Stimulated activated CD8-positive, alpha-beta memory T cell treated with anti-CD3 and anti-CD28 coated beads, Interleukin-12 subunit alpha, Interleukin-12 subunit beta, amount 100 ng/mL, for 24 hours (primary cell): Measurements from ENCODE around the gene POLE3.
"Not testable (repeated sequence)": the region's sequence is repeated elsewhere in the genome, so short reads cannot be mapped to it uniquely, and the experiment has no call there.

ENCODE experiments used
- DNase-seq: peaks from one replicate; pipeline ENCODE4 v3.0.0-alpha.2; 2020; ENCODE audit errors: extremely low read depth

Gene POLE3

DNA sequence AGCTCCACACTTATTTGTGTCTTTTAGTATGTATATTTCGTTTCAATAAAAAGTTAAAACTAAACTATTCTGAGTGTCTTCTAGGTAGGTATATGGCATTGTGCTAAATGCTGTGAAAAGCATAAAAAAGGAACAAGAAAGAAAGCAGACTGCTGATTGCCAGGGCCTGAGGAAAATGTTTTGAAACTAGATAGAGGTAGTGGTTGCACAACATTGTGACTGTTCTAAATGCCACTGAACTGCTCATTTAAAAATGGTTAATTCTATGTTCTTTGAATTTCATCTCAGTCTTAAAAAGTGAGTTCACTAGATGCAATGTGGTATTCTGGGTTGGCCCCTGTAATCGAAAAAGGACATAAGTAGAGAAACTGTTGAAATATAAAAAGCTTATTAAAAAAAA, 6.8 kb downstream of the POLE3 start:
- no peak for DNase-seq

DNA sequence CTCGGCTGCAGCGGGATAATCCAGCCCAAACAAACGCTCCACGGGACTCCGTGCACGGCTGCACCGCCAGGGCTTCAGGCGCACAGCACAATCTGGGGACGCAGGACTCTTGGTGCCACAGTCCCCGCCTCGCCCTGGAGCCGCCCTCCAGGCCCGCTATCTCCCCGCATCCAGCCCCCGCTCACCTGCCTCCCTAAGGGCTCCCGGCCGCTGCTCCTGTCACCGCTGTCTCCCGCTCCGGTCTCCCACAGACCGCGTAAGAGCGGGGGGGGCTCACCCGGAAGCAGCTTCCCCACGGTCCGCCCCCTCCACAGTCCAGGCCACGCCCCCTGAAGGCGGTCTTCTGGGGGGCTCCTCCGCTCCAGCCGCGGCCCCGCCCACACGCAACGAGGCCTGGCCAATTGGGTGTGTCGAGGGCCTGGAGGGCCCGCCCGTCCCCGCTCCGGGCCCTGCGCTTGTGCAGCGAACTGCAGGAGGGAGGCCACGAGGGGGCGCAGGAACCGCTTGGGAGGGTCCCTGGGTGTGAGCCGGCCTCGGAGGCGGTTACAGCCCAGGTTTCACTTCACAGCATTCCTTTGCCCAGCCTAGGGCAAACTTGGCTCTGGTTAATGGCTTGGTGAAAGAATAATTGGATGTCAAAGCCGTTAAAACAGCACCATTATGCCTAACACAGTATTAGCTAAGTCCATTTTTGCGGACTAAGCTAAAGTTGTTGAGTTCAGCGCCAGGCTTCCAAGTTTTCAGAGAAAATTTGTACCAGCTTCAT, 9.3 kb downstream of the POLE3 start, which contains the start of gene ALAD:
TSS of gene ALAD (minus strand) at position 258 of the 766 bp plus-strand sequence. CDS start 7,725 bp downstream, outside the sequence.
- peak; percentile 99 for DNase-seq

DNA sequence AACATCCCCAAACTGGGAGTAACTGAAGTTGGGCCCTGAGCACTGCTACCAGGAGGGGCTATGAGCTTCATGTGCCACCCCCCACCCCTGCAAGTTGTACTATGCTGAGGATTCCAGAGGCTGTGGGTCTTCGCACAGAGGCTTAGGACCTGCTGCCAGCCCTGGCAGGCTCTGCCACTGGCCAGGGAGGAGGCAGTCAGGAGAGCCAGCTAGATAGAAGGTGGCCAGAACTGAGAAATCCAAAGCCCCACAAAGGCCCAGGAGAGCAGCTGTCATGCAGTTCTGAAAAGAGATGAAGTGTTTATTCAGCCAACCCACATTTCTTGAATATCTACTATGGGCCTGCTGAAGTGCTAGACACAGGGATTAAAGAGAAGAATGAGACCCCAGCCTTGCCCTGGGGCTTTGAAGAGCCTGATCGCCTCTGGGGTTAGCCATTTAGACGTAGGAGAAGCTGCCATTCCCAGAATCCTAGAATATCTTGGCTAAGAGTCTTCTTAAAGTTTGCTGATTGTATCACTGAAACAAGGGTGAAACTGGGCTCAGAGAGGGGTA, 10.8 kb downstream of the POLE3 start:
- no peak for DNase-seq

DNA sequence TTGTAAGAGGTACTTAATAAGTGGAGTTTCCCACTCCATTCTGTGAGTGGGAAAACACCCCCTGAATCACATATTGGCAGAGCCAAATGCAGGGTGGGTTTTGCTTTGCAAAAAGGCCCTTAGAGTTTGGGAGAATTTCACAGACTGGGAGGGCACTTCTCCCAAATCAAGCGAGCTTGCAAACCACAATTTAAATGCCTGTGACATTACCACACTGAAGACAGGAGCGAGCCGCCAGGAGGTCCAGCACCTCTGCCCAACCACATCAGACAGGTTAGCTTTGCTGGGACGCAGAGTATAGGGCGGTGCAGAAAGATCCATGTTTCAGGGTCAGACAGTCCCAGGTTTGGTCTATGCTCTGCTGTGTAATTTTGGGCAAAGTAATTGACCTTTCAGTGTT, 11.7 kb downstream of the POLE3 start:
- no peak for DNase-seq

DNA sequence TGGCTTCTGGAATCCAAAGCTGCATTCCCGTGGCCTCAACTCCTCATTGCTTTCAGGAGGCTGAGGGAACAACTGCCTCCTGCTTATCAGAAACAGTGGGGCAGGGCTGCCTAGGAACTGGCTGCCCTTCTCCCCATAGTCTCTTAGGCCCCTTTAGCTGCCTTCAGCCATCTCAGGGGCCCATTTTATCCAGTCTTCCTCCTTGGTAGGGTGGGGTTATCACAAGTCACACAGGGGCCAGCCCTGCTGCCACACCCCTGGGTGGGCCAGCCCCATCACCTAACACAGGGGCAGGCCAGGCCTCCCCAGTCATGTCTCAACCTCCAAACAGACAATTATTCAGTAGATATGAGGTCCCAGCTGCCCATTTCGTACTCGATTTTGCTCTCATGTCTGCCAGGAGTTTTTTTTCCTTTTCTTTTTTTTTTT, 13.3 kb downstream of the POLE3 start:
- no peak for DNase-seq

DNA sequence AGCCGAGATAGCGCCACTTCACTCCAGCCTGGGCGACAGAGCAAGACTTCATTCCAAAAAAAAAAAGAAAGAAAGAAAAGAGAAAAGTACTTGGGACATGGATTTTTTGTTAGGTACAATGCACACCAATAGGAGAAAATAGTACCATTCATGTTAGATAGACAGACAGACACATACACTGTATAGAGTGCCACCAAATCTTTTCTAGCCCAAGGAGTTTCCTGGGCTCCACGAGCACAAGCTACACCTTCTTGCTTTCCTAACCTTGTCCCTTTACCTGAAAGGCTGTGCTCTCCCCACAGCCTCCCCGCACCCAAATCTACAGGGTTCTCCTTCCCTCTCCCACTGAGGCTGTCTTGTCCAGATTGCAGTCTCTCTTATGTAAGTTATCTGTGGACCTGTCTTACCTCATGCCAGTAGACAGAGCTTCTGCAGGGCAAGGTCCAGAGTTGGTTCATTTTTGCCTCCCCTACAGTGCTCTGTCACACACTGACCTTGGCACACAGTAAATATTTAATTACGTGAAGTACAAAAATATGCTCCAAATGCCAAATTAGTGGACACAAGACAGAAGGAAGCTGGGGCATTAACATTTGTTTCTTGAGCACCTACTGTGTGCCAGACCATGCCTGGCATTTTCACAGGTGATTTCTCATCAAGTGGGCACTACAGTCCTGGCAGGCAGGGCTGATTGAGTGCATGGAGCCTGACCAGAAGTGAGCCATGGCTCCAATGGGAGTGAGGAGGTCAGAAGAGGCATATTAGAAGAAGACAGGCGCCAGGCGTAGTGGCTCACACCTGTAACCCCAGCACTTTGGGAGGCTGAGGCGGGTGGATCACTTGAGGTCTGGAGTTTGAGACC, 15.2 kb downstream of the POLE3 start:
- no peak for DNase-seq

DNA sequence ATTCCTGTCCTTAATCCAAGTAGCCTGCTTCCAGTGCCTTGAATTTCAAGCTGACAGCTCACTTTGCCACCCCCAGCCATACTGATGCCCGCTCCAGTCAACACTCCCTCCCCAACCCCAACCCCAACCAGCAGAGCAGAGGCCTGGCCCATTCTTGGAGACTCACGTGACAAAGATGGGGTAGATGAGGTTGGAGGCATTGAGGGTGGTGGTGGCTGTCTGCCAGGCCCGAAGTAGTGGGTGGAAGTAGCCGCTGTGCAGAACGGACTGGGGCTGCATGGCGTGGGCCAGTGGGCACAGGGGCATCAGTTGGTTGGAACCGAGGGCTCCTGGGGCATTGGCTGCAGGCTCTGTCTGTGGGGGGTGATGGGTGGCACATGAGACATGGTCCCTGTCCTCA, 17.2 kb downstream of the POLE3 start:
- no peak for DNase-seq

DNA sequence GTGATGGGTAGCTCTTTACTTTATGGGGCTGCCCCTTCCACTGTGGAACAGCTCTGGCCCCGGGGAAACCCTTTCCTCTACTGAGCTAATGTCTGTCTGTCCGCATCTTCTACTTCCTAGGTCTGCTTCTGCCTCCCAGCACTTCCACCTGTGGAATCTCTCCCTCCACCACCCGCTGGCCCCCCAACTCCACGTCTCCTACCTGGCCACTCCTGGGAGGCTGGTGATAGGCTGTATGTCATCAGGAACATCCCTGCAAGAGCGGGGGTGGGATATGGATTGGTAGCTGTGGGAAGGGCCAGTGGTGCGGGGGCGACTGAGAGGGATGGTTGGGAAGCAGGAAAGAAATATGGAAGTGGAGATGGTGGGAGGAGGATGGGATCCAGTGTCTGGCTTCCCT, 18.6 kb downstream of the POLE3 start:
- DNase-seq = no peak

DNA sequence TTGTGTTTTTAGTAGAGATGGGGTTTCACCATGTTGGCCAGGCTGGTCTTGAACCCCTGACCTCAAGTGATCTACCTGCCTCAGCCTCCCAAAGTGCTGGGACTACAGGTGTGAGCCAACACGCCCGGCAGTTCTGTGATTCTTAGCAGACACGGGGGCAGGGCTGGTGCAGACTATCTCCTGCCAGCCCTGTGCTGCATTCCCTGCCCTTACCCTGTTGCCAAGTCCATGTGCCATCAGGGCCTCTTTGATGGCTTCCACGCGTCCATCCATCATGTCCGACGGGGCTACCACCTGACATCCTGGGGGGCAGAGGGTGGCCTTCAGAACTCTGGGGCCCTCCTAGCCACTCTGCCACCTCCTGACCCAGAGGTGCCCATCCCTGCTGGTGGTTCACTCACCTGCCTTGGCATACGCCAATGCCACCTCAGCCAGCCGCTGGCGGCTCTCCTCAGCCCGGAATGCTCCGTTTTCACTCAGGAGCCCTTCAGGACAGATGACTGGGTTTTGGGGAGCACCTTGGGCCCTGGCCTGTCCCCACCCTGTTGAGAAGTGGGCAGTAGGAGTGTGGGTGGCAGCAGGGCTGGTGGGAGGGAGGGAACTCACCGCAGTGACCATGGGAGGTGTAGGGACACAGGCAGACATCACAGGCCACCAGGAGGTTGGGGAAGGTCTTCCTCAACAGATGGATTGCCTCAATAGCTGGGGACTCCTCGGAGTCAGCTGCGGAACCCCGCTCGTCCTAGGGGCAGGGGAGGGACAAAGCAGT, 20.1 kb downstream of the POLE3 start:
- no peak for DNase-seq

DNA sequence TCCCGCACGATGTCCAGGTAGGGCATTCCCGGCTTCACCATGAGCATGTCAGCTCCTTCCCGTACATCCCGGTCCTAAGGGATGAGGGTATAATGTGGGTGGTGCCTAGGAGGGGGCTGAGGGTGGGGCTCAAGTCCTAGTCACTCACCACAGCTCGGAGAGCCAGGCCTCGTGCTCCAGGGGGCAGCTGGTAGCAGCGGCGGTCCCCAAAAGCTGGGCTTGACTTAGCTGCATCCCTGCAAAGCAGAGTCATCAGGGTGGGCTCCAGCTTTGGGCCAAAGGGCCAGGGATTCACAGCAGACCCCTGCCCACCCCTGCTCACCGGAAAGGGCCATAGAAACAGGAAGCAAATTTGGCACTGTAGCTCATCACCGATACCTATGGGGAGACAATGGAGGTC, 21.0 kb downstream of the POLE3 start:
- no peak for DNase-seq

DNA sequence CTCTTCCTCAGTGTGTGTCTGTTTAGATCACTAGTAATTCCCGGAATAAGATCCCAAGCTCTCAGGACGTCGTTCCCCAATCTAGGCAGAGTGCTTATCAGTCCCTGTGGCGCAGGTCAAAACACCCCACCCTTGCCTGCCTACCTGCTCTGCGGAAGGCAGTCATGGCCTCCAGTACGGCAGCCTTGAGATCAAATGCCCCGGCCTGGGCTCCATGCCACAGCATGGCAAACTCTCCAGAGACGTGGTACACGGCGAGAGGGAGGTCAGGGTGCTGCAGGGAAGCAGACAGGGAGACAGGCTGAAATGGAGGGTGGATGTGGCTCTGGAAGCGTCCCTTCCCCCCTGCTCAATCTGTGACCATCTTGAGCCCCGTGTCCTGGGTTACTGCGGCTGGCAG, 21.6 kb downstream of the POLE3 start:
- no peak for DNase-seq

DNA sequence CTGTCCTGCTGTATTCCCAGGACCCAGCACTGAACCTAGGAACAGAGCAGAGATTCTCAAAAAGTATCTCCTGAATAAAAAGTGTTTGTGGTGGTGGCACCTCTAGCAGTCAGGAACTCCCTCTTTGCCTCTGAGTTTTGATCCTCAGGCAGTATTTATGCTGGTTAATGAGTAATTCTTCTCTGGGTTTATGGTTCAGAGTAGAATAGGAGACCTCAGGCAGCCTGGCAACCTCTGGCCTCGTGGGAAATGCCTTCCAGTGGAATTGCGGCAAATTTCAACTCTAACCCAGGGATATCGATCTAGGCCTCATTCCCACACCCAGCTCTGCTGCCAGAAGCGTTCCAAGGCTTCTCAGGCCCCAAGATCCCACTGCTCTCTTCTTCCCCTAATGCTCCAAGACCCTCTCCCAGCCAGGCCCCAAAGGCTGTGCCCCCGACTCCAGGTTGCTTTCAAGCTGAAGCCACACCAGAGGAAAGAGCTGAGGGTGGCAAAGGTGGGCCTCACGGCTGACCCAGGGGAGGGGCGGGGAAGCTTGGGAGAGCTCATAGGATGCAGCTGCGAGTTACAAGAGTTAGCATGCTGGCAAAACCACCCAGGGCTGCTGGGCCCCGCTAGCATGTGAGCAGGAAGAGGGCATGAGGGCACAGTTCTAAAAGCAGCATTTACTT, 22.8 kb downstream of the POLE3 start:
- DNase-seq = no peak

DNA sequence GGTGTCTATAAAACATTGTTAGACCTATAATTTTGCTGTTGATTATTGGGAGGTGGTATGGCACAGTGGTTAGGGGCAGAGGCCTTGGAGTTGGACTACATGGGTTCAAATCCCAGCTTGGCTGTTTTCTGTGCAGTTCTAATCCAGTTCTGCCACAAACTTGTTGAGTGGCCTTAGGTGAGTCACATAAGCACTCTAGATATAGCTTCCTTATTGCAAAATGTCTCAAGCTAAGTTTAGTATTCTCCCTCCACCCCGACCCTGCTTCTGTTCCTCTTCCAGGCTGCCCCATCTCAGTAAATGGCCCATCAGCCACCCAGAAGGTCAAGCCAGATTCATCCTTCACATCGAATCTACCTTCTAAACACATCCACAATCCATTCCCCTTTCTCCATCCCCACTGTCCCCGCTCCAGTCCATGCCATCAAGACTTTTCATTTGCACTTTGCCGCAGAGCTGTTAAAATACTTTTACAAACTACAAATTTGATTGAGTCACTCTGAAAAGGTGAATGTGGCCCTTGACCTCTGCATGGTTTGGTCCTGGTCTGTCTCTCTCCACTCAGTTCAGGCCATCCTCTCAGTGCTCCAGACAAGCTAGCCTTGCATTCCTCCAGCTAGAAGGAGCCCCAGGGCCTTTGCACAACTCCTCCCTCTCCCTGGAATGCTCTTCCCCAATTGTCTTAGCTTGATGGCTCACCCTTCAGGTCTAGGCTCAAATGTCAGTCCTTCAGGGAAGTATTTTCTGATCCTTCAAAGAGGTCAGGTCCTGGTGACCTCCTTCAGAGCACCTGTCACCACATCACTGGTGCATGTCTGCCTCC, 23.7 kb downstream of the POLE3 start:
- no peak for DNase-seq

DNA sequence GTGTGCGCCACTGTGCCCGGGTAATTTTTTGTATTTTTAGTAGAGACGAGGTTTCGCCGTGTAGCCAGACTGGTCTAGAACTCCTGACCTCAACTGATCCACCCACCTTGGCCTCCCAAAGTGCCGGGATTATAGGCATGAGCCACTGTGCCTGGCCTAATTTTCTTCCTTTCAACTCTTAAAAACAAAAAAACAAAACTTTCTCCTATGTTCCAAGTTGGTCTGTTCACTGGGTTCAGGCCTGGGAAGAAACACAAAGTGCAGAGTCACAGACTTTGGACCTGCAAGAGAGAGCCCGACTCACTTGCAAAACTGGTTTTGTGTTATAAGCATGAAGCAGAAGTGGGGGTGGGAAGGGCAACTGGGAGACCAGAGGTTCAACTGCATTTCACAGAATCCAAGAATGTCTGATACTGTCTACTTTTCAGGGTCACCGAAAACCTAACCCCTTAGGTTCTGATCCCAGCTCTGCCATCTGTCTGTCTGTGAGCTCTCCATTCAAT, 28.5 kb downstream of the POLE3 start:
- no peak for DNase-seq

DNA sequence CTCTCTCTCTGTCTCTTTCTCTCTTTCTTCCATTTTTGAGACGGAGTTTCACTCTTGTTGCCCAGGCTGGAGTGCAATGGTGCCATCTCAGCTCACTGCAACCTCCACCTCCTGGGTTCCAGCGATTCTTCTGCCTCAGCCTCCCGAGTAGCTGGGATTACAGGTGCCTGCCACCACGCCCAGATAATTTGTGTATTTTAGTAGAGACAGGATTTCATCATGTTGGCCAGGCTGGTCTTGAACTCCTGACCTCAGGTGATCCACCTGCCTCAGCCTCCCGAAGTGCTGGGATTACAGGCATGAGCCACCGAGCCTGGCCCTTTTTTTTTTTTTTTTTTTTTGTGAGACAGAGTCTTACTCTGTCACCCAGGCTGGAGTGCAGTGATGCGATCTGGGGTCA, 29.0 kb downstream of the POLE3 start:
- DNase-seq = not testable (repeated sequence)

DNA sequence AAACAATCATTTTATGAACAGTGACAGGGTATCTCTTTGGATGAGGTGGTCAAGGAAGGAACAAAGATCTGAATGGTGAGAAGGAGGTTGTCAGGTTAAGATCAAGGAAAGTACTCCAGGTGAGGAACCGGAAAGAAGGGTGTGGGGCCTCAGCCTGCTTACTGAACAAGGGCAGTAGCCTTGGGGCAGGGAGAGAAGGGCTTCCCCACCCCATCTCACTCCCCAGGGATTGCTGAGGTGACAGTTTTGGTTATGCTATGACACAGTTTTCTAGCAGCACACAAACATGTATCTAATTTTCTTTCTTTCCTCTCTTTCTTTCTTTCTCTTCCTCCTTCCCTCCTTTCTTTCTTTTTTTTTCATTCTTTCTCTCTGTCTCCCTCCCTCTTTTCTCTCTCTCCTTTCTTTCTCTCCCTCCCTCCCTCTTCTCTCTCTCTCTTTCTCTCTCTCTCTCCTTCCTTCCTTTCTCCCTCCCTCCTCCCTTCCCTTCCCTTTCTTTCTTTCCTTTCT, 29.6 kb downstream of the POLE3 start:
- DNase-seq = no peak

DNA sequence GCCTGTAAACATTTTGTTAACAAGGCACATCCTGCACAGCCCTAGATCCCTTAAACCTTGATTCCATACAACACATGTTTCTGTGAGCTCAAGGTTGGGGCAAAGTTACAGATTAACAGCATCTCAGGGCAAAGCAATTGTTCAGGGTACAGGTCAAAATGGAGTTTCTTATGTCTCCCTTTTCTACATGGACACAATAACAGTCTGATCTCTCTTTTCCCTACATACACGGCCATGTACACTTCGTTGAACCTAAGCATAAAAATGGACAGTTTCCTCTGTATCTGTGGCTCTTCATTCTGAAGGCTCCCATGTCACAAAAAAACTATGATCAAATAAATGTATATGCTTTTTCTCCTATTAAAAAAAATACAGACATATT, 30.7 kb downstream of the POLE3 start:
- DNase-seq = not testable (repeated sequence)

DNA sequence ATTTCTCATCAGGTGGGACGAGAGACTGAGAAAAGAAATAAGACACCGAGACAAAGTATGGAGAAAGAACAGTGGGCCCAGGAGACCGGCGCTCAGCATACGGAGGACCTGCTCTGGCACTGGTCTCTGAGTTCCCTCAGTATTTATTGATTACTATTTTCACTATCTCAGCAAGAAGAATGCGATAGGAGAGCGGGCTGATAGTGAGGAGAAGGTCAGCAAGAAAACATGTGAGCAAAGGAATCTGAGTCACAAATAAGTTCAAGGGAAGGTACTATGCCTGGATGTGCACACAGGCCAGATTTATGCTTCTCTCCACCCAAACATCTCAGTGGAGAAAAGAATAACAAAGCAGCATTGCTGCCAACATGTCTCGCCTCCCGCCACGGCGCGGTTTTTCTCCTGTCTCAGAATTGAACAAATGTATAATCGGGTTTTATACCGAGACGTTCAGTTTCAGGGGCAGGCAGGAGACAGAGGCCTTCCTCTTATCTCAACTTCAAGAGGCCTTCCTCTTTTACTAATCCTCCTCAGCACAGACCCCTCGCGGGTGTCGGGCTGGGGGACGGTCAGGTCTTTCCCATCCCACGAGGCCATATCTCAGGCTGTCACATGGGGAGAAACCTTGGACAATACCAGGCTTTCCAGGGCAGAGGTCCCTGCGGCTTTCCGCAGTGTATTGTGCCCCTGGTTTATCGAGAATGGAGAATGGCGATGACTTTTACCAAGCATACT, 31.2 kb downstream of the POLE3 start:
- not testable (repeated sequence) for DNase-seq
